Measurements from ENCODE around the gene RGS3. TPM values are rescaled to one million over a fixed set of nuclear protein-coding genes. Genes with fewer than 3 reads are reported as not detected.
A peak's percentile ranks its signal among the peaks of the same experiment; 100 is the strongest.

Gene RGS3
- total RNA-seq, 6 donors from 2014 or later, result 60.3 to 93.2 (median 72.6) TPM

DNA sequence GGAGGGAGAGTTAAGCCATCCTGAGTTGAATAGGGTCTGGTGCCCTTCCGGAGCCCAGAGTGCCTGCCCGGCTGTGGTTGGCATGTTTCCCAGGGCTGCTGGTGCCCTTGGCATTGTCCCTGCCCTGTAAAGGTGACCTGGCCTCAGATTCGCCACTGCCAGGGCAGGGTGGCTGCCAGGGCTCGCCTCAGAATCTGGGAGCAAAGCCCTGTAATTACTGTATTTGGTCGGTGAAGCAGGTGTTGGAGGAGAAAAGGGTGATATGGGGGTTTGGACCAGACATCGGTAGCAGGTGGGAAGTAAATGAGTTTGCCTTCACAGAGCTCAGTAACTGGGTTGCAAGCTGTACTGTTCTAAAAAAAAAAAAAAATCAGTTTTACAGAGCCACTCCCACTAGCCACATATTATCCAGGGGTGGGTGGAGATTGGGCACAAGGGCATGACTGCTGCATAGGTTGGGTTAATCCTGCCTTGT lies 47.6 kb downstream of the RGS3 start:
- Histone ChIP-seq H3K4me1 (peaks cover 3 to 39% (median 24%) of the 10 kb centered on the region in 4 donors), H3K9me3 (no peaks in the 10 kb centered on the region), H3K4me3 (no peak overlapping the region), H3K36me3 (peaks cover 0 to 25% (median 11%) of the 10 kb centered on the region in 4 donors), H3K27ac (peak overlapping the region in 3 of 4 donors; percentile 21 to 48 (median 31)), H3K27me3 (no peaks in the 10 kb centered on the region)
- ATAC-seq (ENCODE audit: low FRiP score in 2 of 2), result no peak
- 51 to 83% methylated on average over 4 to 6 of the region's 6 CpGs for WGBS, 2 donors
- no peak for DNase-seq
- TF ChIP-seq POLR2AphosphoS5 (IDR thresholded peaks at IDR 0.05) (no peak), POLR2A (IDR thresholded peaks at IDR 0.05) (no peak), EP300 (IDR thresholded peaks at IDR 0.05) (no peak)
- TF ChIP-seq, protein P1, sequence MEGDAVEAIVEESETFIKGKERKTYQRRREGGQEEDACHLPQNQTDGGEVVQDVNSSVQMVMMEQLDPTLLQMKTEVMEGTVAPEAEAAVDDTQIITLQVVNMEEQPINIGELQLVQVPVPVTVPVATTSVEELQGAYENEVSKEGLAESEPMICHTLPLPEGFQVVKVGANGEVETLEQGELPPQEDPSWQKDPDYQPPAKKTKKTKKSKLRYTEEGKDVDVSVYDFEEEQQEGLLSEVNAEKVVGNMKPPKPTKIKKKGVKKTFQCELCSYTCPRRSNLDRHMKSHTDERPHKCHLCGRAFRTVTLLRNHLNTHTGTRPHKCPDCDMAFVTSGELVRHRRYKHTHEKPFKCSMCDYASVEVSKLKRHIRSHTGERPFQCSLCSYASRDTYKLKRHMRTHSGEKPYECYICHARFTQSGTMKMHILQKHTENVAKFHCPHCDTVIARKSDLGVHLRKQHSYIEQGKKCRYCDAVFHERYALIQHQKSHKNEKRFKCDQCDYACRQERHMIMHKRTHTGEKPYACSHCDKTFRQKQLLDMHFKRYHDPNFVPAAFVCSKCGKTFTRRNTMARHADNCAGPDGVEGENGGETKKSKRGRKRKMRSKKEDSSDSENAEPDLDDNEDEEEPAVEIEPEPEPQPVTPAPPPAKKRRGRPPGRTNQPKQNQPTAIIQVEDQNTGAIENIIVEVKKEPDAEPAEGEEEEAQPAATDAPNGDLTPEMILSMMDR (IDR thresholded peaks at IDR 0.05), result no peak

DNA sequence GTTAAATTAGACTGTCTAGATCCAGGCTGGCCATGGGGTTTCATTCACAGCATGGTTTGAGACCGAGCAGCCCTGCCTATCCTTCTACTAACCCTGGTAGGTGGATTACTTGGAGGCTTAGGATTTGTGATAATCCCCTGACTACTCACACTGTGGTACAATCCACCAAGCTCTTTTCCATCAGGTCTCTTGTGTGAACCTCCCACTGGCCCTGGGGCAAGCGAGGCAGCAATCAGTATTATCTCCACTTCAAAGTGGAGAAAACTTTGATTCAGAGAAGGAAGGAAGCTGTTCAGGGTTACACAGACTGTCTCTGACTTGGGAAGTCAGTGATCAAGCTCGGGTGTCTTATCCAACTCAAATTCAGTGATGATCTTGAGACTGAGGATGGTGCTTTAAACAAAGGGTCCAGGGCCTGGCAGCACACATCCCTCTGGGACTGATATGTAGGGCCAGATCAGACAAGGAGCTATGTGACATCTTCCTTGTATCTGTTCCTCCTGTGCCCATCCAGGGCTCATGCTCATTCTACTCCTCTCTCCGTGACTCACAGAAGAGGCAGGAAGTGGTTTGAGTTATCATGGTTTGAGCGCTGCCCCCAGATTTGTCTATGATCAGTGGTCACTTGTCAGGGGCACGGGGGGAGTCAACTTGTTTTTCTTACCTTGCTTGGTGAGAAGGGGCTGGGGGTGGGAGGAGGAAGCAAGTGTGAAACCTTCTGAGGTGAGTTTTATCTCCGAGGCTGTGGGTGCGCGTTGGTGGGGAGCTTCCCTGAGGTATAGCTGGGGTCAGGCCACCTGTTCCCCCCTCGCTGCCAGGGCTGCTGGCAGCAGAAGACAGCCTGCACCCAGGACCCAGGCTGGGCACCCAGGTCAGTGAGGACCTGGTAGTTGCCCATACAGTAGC lies 48.6 kb downstream of the RGS3 start:
- H3K27ac ChIP-seq, result peak overlapping the region in 1 of 4 donors; percentile 53
- no peak for DNase-seq
- H3K4me3 ChIP-seq, result no peak overlapping the region
- WGBS, 2 donors, result 69 to 85% methylated on average over 9 to 10 of the region's 10 CpGs
- ATAC-seq (ENCODE audit: low FRiP score in 2 of 2), result no peak
- peaks cover 3 to 35% (median 23%) of the 10 kb centered on the region in 4 donors for H3K4me1 ChIP-seq
- TF ChIP-seq, protein P1 (IDR thresholded peaks at IDR 0.05), result no peak
- TF ChIP-seq EP300 (IDR thresholded peaks at IDR 0.05), result no peak
- TF ChIP-seq POLR2A (IDR thresholded peaks at IDR 0.05), result no peak
- TF ChIP-seq POLR2AphosphoS5 (IDR thresholded peaks at IDR 0.05), result no peak
- peaks cover 0 to 21% (median 13%) of the 10 kb centered on the region in 4 donors for H3K36me3 ChIP-seq
- no peaks in the 10 kb centered on the region for H3K9me3 ChIP-seq
- no peaks in the 10 kb centered on the region for H3K27me3 ChIP-seq

DNA sequence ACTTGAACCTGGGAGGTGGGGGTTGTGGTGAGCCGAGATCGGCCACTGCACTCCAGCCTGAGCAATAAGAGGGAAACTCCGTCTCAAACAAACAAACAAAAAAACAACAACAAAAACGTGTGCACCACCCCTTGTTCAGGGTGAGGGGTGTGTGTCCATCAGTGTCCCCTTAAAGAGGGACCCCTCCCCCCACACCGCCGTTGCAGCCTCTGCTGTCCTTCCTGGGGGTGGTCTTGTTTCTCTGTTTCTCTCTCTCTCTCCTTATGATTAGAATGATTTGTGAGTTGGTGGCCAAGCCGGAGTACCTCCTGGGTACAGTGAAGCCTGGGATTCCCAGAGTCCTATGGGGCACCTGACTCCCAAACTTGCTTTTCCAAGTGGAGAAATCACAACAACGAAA lies 49.6 kb downstream of the RGS3 start:
- H3K27me3 ChIP-seq, result no peaks in the 10 kb centered on the region
- no peak for TF ChIP-seq EP300 (IDR thresholded peaks at IDR 0.05)
- no peak for TF ChIP-seq POLR2A (IDR thresholded peaks at IDR 0.05)
- TF ChIP-seq POLR2AphosphoS5 (IDR thresholded peaks at IDR 0.05), result no peak
- TF ChIP-seq, protein P1 (IDR thresholded peaks at IDR 0.05), result no peak
- no peak for ATAC-seq (ENCODE audit: low FRiP score in 2 of 2)
- WGBS, 2 donors, result 86 to 88% methylated on average over 8 of the region's 8 CpGs
- peaks cover 0 to 20% (median 11%) of the 10 kb centered on the region in 4 donors for H3K36me3 ChIP-seq
- peaks cover 3 to 28% (median 19%) of the 10 kb centered on the region in 4 donors for H3K4me1 ChIP-seq
- H3K9me3 ChIP-seq, result no peaks in the 10 kb centered on the region
- no peak for DNase-seq
- no peak overlapping the region for H3K4me3 ChIP-seq
- H3K27ac ChIP-seq, result no peak overlapping the region

DNA sequence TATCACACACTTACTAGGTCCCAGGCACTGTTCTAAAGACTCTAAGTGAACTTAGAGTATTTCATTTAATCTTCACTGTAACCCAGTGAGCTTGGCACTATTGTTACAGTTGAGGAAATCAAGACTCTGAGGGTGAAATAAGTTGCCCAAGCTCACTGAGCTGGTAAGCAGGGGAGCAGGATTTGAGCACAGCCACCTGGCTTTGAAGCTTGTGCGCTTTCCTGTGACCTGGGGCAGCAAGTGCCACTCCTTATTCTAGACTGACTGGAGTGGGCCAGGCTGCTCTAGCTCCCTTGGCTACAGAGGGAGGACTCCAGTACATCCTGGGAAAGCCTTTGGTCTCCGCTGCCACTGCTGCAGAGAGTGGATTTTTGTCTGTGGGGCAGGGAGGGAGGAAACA lies 50.0 kb downstream of the RGS3 start:
- TF ChIP-seq POLR2A (IDR thresholded peaks at IDR 0.05) (no peak), POLR2AphosphoS5 (IDR thresholded peaks at IDR 0.05) (no peak), EP300 (IDR thresholded peaks at IDR 0.05) (no peak)
- TF ChIP-seq, protein P1 (IDR thresholded peaks at IDR 0.05), result no peak
- H3K36me3 ChIP-seq, result peaks cover 0 to 20% (median 11%) of the 10 kb centered on the region in 4 donors
- H3K9me3 ChIP-seq, result no peaks in the 10 kb centered on the region
- H3K27ac ChIP-seq, result no peak overlapping the region
- DNase-seq, result no peak
- no peak for ATAC-seq (ENCODE audit: low FRiP score in 2 of 2)
- H3K27me3 ChIP-seq, result no peaks in the 10 kb centered on the region
- H3K4me1 ChIP-seq, result peaks cover 3 to 24% (median 16%) of the 10 kb centered on the region in 4 donors
- 100% methylated on average over 1 to 2 of the region's 2 CpGs for WGBS, 2 donors
- H3K4me3 ChIP-seq, result no peak overlapping the region
